BLaER1 treated with 17β-estradiol and CSF1 and Interleukin-3, amounts not matched to agents 10 nM and 100 nM (cell line): Measurements from ENCODE around the gene GALNS.

ENCODE experiments used
- H3K27ac ChIP-seq, 11 experiments: shearing (Covaris generic); formaldehyde crosslinking; 2 replicates each; pipeline ENCODE4 v1.8.1; 2022
- H3K27me3 ChIP-seq, 11 experiments: shearing (Covaris generic); formaldehyde crosslinking; 2 replicates each; pipeline ENCODE4 v1.8.1; 2022
- H3K36me3 ChIP-seq, 11 experiments: shearing (Covaris generic); formaldehyde crosslinking; 2 replicates each; pipeline ENCODE4 v1.8.1; 2022
- H3K4me1 ChIP-seq, 10 experiments: shearing (Covaris generic); formaldehyde crosslinking; 2 replicates each; pipeline ENCODE4 v1.8.1; 2022
- H3K4me2 ChIP-seq, 11 experiments: shearing (Covaris generic); formaldehyde crosslinking; 2 replicates each; pipeline ENCODE4 v1.8.1; 2022
- H3K4me3 ChIP-seq, 10 experiments: shearing (Covaris generic); formaldehyde crosslinking; 2 replicates each; pipeline ENCODE4 v1.8.1; 2022
- H3K9ac ChIP-seq, 11 experiments: shearing (Covaris generic); formaldehyde crosslinking; 2 replicates each; pipeline ENCODE4 v1.8.1; 2022
- H3K9me3 ChIP-seq, 11 experiments: shearing (Covaris generic); formaldehyde crosslinking; replicated peaks in 1 of 11; 2 replicates each; pipeline ENCODE4 v1.8.1; 2022
- H4K20me1 ChIP-seq, 11 experiments: shearing (Covaris generic); formaldehyde crosslinking; 2 replicates each; pipeline ENCODE4 v1.8.1; 2022
- Cebpa-rat ChIP-seq, 11 experiments: shearing (Covaris generic); IDR thresholded peaks; 2 replicates each; pipeline ENCODE4 v1.8.1; 2022

The GALNS gene

GRCh38 chr16:88875703-88876234, 19.0 kb upstream of the GALNS start:
- H3K4me1 ChIP-seq = peaks cover 11 to 49% (median 29%) of the 10 kb centered on the region in 10 experiments
- H3K27me3 ChIP-seq = peaks cover 11 to 13% (median 12%) of the 10 kb centered on the region in 11 experiments
- peaks cover 4 to 58% (median 28%) of the 10 kb centered on the region in 11 experiments; a peak in 20 of 22 replicates for H3K36me3 ChIP-seq

DNA sequence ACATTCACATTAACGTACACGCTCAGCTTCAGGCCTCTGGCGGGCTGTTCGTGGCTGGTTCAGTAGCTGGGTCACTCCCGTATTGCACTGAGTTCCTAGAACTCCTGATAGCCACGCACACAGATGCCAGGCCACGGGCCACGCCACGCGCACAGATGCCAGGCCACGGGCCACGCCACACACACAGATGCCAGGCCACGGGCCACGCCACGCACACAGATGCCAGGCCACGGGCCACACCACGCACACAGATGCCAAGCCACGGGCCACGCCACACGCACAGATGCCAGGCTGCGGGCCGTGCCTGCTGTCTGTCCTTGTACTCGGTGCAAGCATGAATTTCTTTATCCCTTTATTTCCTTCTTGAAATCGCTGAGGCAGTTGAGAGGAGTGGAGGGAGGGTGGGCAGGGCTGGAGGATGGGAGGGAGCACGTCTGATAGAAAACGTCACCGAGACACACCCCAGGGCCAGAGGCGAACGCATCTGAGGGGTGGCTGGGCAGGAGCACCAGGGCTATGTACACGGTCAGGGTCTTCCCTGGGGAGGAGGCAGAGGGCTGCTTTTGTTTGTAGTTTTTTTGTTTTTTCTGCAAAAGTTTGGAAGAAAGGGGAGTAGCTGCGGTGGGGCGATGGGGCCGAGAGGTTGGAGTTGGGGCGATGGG, 18.3 kb upstream of the GALNS start:
- Histone ChIP-seq H3K9ac (no peak overlapping the region), H3K4me2 (no peak overlapping the region), H3K36me3 (peaks cover 4 to 51% (median 28%) of the 10 kb centered on the region in 11 experiments; a peak in 20 of 22 replicates), H3K27me3 (peaks cover 18 to 20% (median 19%) of the 10 kb centered on the region in 11 experiments), H4K20me1 (peaks cover 0 to 71% (median 21%) of the 10 kb centered on the region in 11 experiments; a peak in 12 of 22 replicates), H3K27ac (no peak overlapping the region), H3K4me1 (peaks cover 16 to 48% (median 28%) of the 10 kb centered on the region in 10 experiments), H3K9me3 (no peaks in the 10 kb centered on the region), H3K4me3 (no peak overlapping the region)
- TF ChIP-seq Cebpa-rat (IDR thresholded peaks at IDR 0.05) = no peak

More at GRCh38 chr16:88875703-88876234, 19.0 kb upstream of the GALNS start:
- Histone ChIP-seq H4K20me1 (peaks cover 0 to 65% (median 16%) of the 10 kb centered on the region in 11 experiments; a peak in 12 of 22 replicates), H3K9me3 (no peaks in the 10 kb centered on the region), H3K27ac (no peak overlapping the region), H3K9ac (no peak overlapping the region), H3K4me2 (no peak overlapping the region), H3K4me3 (no peak overlapping the region)
- TF ChIP-seq Cebpa-rat (IDR thresholded peaks at IDR 0.05) = no peak

GRCh38 chr16:88872650-88873331, 16.0 kb upstream of the GALNS start:
- H3K4me2 ChIP-seq = no peak overlapping the region
- peaks cover 25 to 41% (median 33%) of the 10 kb centered on the region in 11 experiments for H3K27me3 ChIP-seq
- no peak overlapping the region for H3K9ac ChIP-seq
- peaks cover 4 to 30% (median 11%) of the 10 kb centered on the region in 11 experiments; a peak in 17 of 22 replicates for H3K36me3 ChIP-seq
- H3K4me3 ChIP-seq = no peak overlapping the region
- no peak for TF ChIP-seq Cebpa-rat (IDR thresholded peaks at IDR 0.05)
- peaks cover 0 to 71% (median 17%) of the 10 kb centered on the region in 11 experiments; a peak in 12 of 22 replicates for H4K20me1 ChIP-seq
- no peak overlapping the region for H3K27ac ChIP-seq
- H3K4me1 ChIP-seq = peaks cover 16 to 50% (median 28%) of the 10 kb centered on the region in 10 experiments
- H3K9me3 ChIP-seq = no peaks in the 10 kb centered on the region

DNA sequence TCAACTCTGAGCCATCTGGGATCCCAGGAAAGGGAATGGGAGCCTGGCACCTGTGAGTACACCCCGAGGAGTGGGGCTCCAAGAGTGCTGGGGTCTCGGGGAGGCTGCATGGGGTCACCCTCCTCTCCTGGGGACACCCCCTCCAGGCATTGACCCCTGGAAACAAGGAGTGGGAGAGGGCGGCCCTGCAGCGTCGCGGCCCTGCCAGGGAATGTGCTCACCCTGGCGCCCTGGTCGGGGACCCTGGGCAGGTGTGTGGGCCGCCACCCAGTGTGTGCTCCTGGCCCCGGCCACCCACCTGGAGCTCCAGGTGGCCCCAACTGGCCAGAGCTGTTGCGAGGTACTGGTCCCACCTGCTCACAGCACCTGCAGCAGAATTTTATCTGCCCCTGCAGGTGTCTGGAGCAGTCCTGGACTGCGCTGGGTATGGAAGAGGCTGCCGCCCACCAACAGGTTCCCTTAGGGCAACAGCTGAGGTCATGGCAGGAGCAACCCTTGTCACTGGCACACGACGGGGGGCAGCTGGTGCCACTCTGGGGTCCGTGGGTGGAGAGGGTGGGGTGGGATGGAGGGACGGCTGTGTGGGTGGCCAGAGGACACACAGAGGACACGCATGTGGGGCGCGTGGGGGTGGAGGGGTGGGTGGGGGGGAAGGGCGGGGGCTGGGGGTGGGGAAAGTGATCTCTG, 15.1 kb upstream of the GALNS start:
- TF ChIP-seq Cebpa-rat (IDR thresholded peaks at IDR 0.05) = no peak
- peaks cover 0 to 66% (median 17%) of the 10 kb centered on the region in 11 experiments; a peak in 12 of 22 replicates for H4K20me1 ChIP-seq
- H3K36me3 ChIP-seq = peaks cover 4 to 23% (median 8%) of the 10 kb centered on the region in 11 experiments; a peak in 17 of 22 replicates
- peaks cover 16 to 54% (median 29%) of the 10 kb centered on the region in 10 experiments for H3K4me1 ChIP-seq
- H3K4me2 ChIP-seq = peak overlapping the region; percentile 48 to 87 (median 69); a peak in 20 of 22 replicates
- H3K9ac ChIP-seq = peak overlapping the region in 4 of 11 experiments; percentile 14 to 54 (median 32); a peak in 4 of 22 replicates
- no peak overlapping the region for H3K27ac ChIP-seq
- H3K27me3 ChIP-seq = peaks cover 25 to 41% (median 33%) of the 10 kb centered on the region in 11 experiments
- H3K4me3 ChIP-seq = no peak overlapping the region
- no peaks in the 10 kb centered on the region for H3K9me3 ChIP-seq

GRCh38 chr16:88871349-88871702, 14.6 kb upstream of the GALNS start:
- Histone ChIP-seq H3K4me2 (peak overlapping the region; percentile 48 to 87 (median 69)), H3K9ac (peak overlapping the region in 5 of 11 experiments; percentile 14 to 54 (median 26); a peak in 5 of 22 replicates)

DNA sequence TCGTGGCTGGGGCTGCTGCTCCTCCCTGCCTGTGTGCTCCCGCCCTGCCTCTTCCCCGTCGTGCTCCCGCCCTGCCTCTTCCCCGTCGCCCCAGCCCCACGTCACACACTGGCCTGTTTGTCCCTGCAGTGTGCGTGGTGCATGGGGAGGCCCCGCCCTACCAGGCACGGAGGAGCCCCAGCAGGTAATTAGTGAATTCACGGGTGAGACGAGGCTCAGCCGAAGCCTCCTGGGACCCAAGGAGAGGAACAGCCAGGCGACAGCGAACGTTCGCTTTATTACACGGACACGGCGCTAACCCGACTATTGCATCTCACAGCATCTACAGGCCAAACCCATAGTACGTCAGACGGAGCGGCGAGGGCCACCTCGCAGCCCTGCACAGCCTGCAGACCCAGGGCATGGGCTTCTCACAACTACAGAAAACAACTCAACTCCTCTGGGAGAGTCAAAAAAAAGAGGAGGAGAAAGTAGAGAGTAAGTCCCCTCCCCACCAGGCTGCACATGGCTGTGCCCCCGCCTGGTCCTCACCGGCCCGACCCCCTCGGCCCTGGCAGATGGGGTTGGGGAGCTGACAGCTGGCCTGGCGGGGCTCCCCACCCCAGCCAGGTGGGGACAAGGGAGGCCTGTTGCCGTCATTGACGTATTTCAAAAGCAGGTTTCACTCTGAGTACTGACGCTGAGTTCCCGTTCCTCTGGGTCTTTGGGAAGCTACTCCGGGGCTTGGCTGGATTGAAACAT, 14.0 kb upstream of the GALNS start:
- Histone ChIP-seq H3K4me2 (peak overlapping the region; percentile 48 to 87 (median 69)), H3K4me3 (no peak overlapping the region; a peak in 1 of 20 replicates), H4K20me1 (peaks cover 0 to 67% (median 17%) of the 10 kb centered on the region in 11 experiments; a peak in 12 of 22 replicates), H3K9me3 (no peaks in the 10 kb centered on the region), H3K27ac (no peak overlapping the region), H3K4me1 (peaks cover 16 to 65% (median 39%) of the 10 kb centered on the region in 10 experiments), H3K36me3 (peaks cover 0 to 12% (median 3%) of the 10 kb centered on the region in 11 experiments; a peak in 7 of 22 replicates), H3K9ac (peak overlapping the region in 5 of 11 experiments; percentile 14 to 54 (median 49); a peak in 8 of 22 replicates), H3K27me3 (peaks cover 25 to 41% (median 33%) of the 10 kb centered on the region in 11 experiments)
- no peak for TF ChIP-seq Cebpa-rat (IDR thresholded peaks at IDR 0.05)

More at GRCh38 chr16:88871349-88871702, 14.6 kb upstream of the GALNS start:
- H3K27me3 ChIP-seq = peaks cover 25 to 41% (median 33%) of the 10 kb centered on the region in 11 experiments
- H3K27ac ChIP-seq = no peak overlapping the region
- H3K36me3 ChIP-seq = peaks cover 0 to 18% (median 3%) of the 10 kb centered on the region in 11 experiments; a peak in 14 of 22 replicates
- no peaks in the 10 kb centered on the region for H3K9me3 ChIP-seq
- no peak overlapping the region; a peak in 1 of 20 replicates for H3K4me3 ChIP-seq
- H3K4me1 ChIP-seq = peaks cover 16 to 60% (median 34%) of the 10 kb centered on the region in 10 experiments
- no peak for TF ChIP-seq Cebpa-rat (IDR thresholded peaks at IDR 0.05)
- H4K20me1 ChIP-seq = peaks cover 0 to 66% (median 17%) of the 10 kb centered on the region in 11 experiments; a peak in 12 of 22 replicates

DNA sequence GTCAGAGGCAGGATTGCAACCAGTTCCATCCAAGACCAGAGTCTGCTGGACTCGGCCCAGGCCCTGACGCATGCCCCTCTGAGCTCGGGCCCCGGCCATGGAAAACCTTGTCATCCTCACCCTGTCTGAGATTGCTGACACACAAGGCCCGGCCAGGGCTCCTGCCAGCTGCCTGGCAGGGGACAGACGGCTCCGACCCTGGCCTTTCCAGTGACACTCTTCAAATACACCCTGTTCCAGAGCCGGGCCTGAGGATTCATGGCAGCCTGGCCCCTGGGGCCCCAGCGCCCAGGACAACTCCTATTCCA, 12.9 kb upstream of the GALNS start:
- H3K4me1 ChIP-seq = peaks cover 16 to 68% (median 45%) of the 10 kb centered on the region in 10 experiments
- TF ChIP-seq Cebpa-rat (IDR thresholded peaks at IDR 0.05) = no peak

More for the DNA sequence above, 12.9 kb upstream of the GALNS start:
- Histone ChIP-seq H3K4me3 (no peak overlapping the region), H3K27ac (no peak overlapping the region), H3K9ac (no peak overlapping the region), H3K36me3 (peaks cover 0 to 6% (median 0%) of the 10 kb centered on the region in 11 experiments; a peak in 1 of 22 replicates), H3K9me3 (no peaks in the 10 kb centered on the region), H3K4me2 (0 out of 22 replicates have a peak overlapping the region, but pooled peaks of 1 of the 11 experiments have one; percentile 12), H3K27me3 (peaks cover 25 to 41% (median 33%) of the 10 kb centered on the region in 11 experiments), H4K20me1 (peaks cover 0 to 58% (median 17%) of the 10 kb centered on the region in 11 experiments; a peak in 12 of 22 replicates)
